Stomach (tissue), 9 donors: ENCODE results near the gene USP53. TPM values are rescaled to one million over a fixed set of nuclear protein-coding genes. Genes with fewer than 3 reads are reported as not detected.

Experiments
- DNase-seq, 2 donors: peaks; one replicate each; pipeline versions ENCODE4 v3.0.0 to v3.0.0-alpha.2; 2013 to 2019
- H3K27ac ChIP-seq, 5 donors: fragments of 200-600 bp in 4 of 5; sonication (generic) in 4 of 5; one replicate each; pipeline ENCODE4 v1.5.1; 2013 to 2019; ENCODE audit warnings: mild to moderate bottlenecking in 1 of 5, moderate library complexity in 1 of 5
- H3K27me3 ChIP-seq, 3 donors: fragments of 200-600 bp; sonication (generic); one replicate each; pipeline ENCODE4 v1.5.1; 2017 to 2019; ENCODE audit warnings: mixed run types in 1 of 3
- H3K36me3 ChIP-seq, 4 donors: fragments of 200-600 bp; sonication (generic); 1 replicate in 3 of 4; 2 replicates in 1 of 4; pipeline ENCODE4 v1.5.1; 2016 to 2019
- H3K4me1 ChIP-seq, 4 donors: fragments of 200-600 bp; sonication (generic); one replicate each; pipeline ENCODE4 v1.5.1; 2016 to 2019
- H3K4me3 ChIP-seq, 4 donors: fragments of 200-600 bp; sonication (generic) in 3 of 4; one replicate each; pipeline ENCODE4 v1.5.1; 2016 to 2019; ENCODE audit warnings: mild to moderate bottlenecking in 1 of 4
- H3K9me3 ChIP-seq, 4 donors: fragments of 200-600 bp; sonication (generic); one replicate each; pipeline ENCODE4 v1.5.1; 2016 to 2019
- EP300 ChIP-seq: sonication (generic); formaldehyde crosslinking; IDR thresholded peaks from one replicate; pipeline ENCODE4 v1.6.1; 2017; ENCODE audit warnings: antibody characterized with exemption
- POLR2A ChIP-seq, 4 donors: fragments of 450-650 bp; IDR thresholded peaks; one replicate each; pipeline ENCODE4 v1.6.1; 2016; ENCODE audit warnings: antibody characterized with exemption in 4 of 4, control low read depth in 2 of 4, mild to moderate bottlenecking in 1 of 4, moderate library complexity in 1 of 4
- POLR2AphosphoS5 ChIP-seq, 3 donors: sonication (generic); formaldehyde crosslinking; IDR thresholded peaks; one replicate each; pipeline ENCODE4 v1.6.1; 2016; ENCODE audit warnings: antibody characterized with exemption in 3 of 3
- WGBS, 5 donors: extraction: QIAGEN DNeasy Blood & Tissue Kit in 3 of 5; methylation state at CpG; one replicate each; pipeline versions ENCODE4 v1.1.5 to v1.1.7; 2013 to 2018; 5-methylcytosine and 5-hydroxymethylcytosine counted together
- intact Hi-C: fragments of 100-400 bp; cut with DNase I; formaldehyde crosslinking; loops from one replicate; pipeline ENCODE4 v1.15.1; 2023; ENCODE audit warnings: low total_unique reads
- polyA plus RNA-seq, 3 donors: library from polyadenylated mRNA; stranded (reverse); fragments of 200-250 nt; gene quantifications; one replicate each; pipeline ENCODE4 v1.2.3, GENCODE V29; 2013
- total RNA-seq, 5 donors: library from RNA; depleted of rRNA; stranded (reverse); fragments of >200 nt; gene quantifications; one replicate each; pipeline versions ENCODE4 v1.1.0 to v1.2.3, GENCODE V29; 2014 to 2016
- TF ChIP-seq, protein P1 (sequence below), 7 experiments: fragments of 450-650 bp in 4 of 7; fragments of 200-600 bp in 3 of 7; sonication (generic) in 3 of 7; IDR thresholded peaks; one replicate each; pipeline ENCODE4 v1.5.1; 2016 to 2019; ENCODE audit warnings: antibody characterized with exemption in 7 of 7, control low read depth in 2 of 7, mild to moderate bottlenecking in 1 of 7
- donor health status: healthy with polysubstance abuse.
- donor health status: Bipolar disorder and iron deficiency.
- donor health status: healthy.

Gene USP53
- total and polyA plus RNA-seq, 8 donors: 15.8 to 116 (median 54.1) TPM

DNA sequence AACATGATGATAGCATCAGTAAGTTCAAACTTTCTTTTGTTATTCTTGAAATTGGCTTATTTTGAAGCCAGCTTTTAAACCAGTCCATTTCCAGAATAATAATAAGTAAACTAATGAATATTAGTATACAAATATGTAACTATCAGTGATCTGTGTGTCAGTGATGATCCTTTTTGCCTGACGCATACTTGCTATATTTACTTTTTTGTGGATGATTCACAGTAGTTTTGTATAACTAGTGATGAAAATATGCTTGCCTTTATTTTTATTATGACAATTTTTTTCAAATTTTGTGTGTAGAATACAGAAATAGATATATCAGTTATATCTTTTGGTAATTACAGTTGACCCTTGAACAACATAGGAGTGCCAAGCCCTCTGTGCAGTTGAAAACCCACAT is 49.5 kb downstream of the USP53 start:
- Histone ChIP-seq H3K4me1 (no peaks in the 10 kb centered on the region), H3K27ac (no peak overlapping the region), H3K27me3 (no peaks in the 10 kb centered on the region), H3K36me3 (peaks cover 13 to 93% (median 88%) of the 10 kb centered on the region in 4 donors), H3K9me3 (no peaks in the 10 kb centered on the region), H3K4me3 (no peak overlapping the region)
- 92 to 100% (median 94%) methylated on average over 1 of the region's 1 CpG for WGBS, 5 donors
- DNase-seq: no peak
- TF ChIP-seq POLR2AphosphoS5 (IDR thresholded peaks at IDR 0.05): no peak
- TF ChIP-seq EP300: no peak
- TF ChIP-seq, protein P1, sequence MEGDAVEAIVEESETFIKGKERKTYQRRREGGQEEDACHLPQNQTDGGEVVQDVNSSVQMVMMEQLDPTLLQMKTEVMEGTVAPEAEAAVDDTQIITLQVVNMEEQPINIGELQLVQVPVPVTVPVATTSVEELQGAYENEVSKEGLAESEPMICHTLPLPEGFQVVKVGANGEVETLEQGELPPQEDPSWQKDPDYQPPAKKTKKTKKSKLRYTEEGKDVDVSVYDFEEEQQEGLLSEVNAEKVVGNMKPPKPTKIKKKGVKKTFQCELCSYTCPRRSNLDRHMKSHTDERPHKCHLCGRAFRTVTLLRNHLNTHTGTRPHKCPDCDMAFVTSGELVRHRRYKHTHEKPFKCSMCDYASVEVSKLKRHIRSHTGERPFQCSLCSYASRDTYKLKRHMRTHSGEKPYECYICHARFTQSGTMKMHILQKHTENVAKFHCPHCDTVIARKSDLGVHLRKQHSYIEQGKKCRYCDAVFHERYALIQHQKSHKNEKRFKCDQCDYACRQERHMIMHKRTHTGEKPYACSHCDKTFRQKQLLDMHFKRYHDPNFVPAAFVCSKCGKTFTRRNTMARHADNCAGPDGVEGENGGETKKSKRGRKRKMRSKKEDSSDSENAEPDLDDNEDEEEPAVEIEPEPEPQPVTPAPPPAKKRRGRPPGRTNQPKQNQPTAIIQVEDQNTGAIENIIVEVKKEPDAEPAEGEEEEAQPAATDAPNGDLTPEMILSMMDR (IDR thresholded peaks at IDR 0.05): no peak
- no peak for TF ChIP-seq POLR2A (IDR thresholded peaks at IDR 0.05)
- intact Hi-C loops: no loop called here

DNA sequence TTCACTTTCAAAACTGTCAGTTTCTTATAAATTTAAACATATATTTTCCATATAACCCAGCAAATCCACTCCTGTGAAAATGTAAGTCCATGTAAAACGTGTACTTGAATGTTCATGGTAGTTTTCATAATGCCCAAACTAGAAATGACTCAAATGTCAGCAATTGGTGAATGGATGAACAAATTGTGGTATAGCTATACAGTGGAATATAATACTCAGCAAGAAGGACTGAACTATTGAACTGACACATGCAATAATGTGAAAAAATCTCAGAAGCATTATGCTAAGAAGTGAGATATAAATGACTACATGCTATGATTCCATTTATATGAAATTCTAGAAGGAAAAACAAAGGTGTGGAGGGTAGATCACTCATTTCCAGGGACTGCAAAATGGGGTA is 52.2 kb downstream of the USP53 start:
- 81 to 90% (median 86%) methylated on average over 1 of the region's 1 CpG for WGBS, 5 donors
- no peak overlapping the region for H3K4me3 ChIP-seq
- intact Hi-C loops: no loop called here
- DNase-seq: no peak
- TF ChIP-seq POLR2AphosphoS5 (IDR thresholded peaks at IDR 0.05): no peak
- no peak for TF ChIP-seq EP300
- TF ChIP-seq POLR2A (IDR thresholded peaks at IDR 0.05): no peak
- TF ChIP-seq, protein P1 (IDR thresholded peaks at IDR 0.05): no peak
- H3K27ac ChIP-seq: no peak overlapping the region
- H3K4me1 ChIP-seq: no peaks in the 10 kb centered on the region
- no peaks in the 10 kb centered on the region for H3K27me3 ChIP-seq
- no peaks in the 10 kb centered on the region for H3K9me3 ChIP-seq
- H3K36me3 ChIP-seq: peaks cover 15 to 94% (median 84%) of the 10 kb centered on the region in 4 donors

DNA sequence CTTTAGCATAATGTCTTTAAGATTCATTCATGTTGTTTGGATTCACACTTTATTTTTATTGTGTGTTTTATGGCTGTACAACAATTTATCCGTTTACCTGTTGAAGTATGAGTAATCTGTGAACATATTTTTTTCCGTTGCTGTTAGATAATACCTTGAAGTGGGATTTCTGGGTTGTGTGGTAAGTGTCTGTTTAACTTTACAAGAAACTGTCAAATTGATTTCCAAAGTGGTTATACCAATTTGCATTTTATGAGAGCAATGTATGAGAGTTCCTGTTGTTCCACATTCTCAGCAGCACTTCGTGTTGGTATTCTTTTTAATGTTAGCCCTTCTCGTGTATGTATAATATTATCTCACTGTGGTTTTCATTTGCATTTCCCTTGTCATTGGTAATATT is 53.6 kb downstream of the USP53 start:
- H3K27me3 ChIP-seq: no peaks in the 10 kb centered on the region
- 66 to 80% (median 76%) methylated on average over 4 of the region's 4 CpGs for WGBS, 5 donors
- intact Hi-C loops: no loop called here
- no peak for TF ChIP-seq EP300
- DNase-seq: no peak
- H3K36me3 ChIP-seq: peaks cover 10 to 94% (median 88%) of the 10 kb centered on the region in 4 donors
- H3K4me3 ChIP-seq: no peak overlapping the region
- no peak overlapping the region for H3K27ac ChIP-seq
- no peaks in the 10 kb centered on the region for H3K4me1 ChIP-seq
- no peaks in the 10 kb centered on the region for H3K9me3 ChIP-seq

- H3K4me1 ChIP-seq: no peaks in the 10 kb centered on the region
These were observed 56.0 kb downstream of the USP53 start for GRCh38 chr4:119268466-119268865.

More at GRCh38 chr4:119268466-119268865, 56.0 kb downstream of the USP53 start:
- Histone ChIP-seq H3K4me3 (no peak overlapping the region), H3K9me3 (no peaks in the 10 kb centered on the region), H3K27me3 (no peaks in the 10 kb centered on the region), H3K27ac (no peak overlapping the region), H3K36me3 (peaks cover 26 to 95% (median 88%) of the 10 kb centered on the region in 4 donors)
- no peak for DNase-seq
- WGBS, 5 donors: 72 to 83% (median 77%) methylated on average over 3 of the region's 3 CpGs
- no peak for TF ChIP-seq EP300
- no peak for TF ChIP-seq POLR2A (IDR thresholded peaks at IDR 0.05)
- TF ChIP-seq, protein P1 (IDR thresholded peaks at IDR 0.05): no peak
- TF ChIP-seq POLR2AphosphoS5 (IDR thresholded peaks at IDR 0.05): no peak
- intact Hi-C loops: no loop called here
